GM21526 (cell line): ENCODE results near the gene CBLIF.
"Not testable (repeated sequence)": the region's sequence is repeated elsewhere in the genome, so short reads cannot be mapped to it uniquely, and the experiment has no call there.

Experiments
- ATAC-seq: cut with Tn5 transposase; IDR thresholded peaks from one replicate; pipeline ENCODE4 v1.9.1; 2021; ENCODE audit warnings: moderate library complexity; ENCODE audit not compliant: unreplicated experiment, low FRiP score

Gene CBLIF

GRCh38 chr11:59801981-59802638 is 43.2 kb downstream of the CBLIF start:
- no peak for ATAC-seq

- no peak for ATAC-seq
Measured at GRCh38 chr11:59801160-59801706, 44.1 kb downstream of the CBLIF start.

- ATAC-seq: no peak
Measured at GRCh38 chr11:59800390-59801025, 44.8 kb downstream of the CBLIF start.

- no peak for ATAC-seq
Measured at GRCh38 chr11:59794417-59794816, 50.9 kb downstream of the CBLIF start.

DNA sequence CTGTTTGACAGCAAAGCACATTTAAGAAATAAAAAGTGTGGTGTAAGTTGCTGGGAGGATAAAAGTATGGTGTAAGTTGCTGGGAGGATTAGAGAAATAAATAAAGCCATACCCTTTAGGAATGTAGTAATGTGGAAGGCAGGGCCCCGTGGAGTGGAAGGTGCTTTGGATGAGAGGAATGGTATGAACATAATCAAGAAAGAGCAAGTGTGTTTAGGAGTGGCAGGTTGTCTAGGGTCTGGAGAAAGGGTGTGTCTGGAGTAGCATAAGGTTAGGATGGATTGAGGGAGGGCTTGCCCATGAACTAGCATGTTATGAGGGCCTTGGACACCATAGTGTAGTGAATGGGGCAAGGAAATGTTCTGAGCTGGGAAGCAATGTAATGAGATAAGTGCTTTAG is 52.8 kb downstream of the CBLIF start:
- ATAC-seq: no peak

GRCh38 chr11:59791639-59792038 is 53.7 kb downstream of the CBLIF start:
- ATAC-seq: no peak

GRCh38 chr11:59787816-59788215 is 57.5 kb downstream of the CBLIF start:
- no peak for ATAC-seq

DNA sequence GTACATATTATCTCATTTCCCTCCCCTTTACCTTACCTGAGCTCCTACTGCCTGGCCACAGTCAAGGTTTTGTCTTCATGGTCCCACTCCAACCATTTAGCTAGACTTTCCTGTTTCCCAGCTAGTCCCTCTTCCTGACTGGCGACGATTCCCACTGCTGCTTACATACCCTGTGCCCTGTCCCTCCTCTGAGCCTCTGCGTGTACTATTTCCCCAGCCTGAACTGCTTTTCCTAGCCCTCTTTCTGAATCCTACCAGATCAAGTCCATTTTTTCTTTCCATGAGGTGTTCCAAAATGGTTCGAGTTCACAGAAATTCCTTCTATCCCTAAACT is 58.1 kb downstream of the CBLIF start:
- no peak for ATAC-seq

GRCh38 chr11:59785818-59786217 is 59.5 kb downstream of the CBLIF start:
- no peak for ATAC-seq

GRCh38 chr11:59784441-59784840 is 60.9 kb downstream of the CBLIF start:
- ATAC-seq: not testable (repeated sequence)

DNA sequence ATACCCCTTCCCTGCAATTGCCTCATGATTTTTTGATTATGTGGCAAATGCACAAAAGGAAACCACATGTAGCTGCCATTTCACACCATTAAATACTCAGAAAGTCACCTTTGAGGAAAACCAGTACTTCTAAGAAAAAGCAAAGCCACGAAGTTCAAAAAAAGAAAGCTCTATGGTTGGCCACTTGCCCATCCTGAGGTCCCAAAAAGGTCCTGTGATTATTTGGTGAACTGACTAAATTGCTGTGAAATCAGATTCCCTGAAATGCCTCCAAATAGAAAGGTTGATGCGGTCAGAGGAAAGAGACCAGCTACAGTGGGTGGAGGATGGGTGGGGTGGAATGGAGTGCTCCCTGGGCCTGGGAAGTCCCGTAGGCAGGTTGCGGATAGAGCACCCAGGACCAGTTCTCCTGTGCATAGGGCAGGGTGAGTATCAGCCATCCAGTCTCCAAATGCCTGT is 61.6 kb downstream of the CBLIF start:
- no peak for ATAC-seq

GRCh38 chr11:59782080-59782479 is 63.2 kb downstream of the CBLIF start:
- no peak for ATAC-seq

DNA sequence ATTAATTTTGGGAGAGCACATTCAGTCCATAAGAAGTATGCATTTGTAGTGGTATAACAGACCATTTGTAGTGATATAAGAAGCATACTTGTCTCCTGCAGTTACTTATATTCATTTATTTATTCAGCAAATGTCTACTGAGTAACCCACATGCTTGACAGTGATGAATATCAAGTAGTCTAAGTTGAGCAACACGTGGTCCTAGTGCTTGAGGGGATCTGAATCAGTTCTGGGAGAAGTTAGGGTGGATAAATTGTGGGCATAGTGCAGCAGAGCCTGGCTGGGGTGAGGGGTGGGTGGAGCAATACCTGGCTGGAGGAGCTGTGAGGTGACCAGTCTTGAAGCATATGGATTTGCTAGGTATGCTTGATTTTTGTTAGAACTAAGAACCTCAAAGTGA is 65.8 kb downstream of the CBLIF start:
- ATAC-seq: no peak
